ENCODE data around the gene GLT1D1.

Gene GLT1D1

GRCh38 chr12:128816643-128816920 is 36.7 kb upstream of the GLT1D1 start:
- H3K4me3 ChIP-seq (ENCODE audit: low read depth, low read length) = peak overlapping the region; percentile 8
- TF ChIP-seq, protein P1, sequence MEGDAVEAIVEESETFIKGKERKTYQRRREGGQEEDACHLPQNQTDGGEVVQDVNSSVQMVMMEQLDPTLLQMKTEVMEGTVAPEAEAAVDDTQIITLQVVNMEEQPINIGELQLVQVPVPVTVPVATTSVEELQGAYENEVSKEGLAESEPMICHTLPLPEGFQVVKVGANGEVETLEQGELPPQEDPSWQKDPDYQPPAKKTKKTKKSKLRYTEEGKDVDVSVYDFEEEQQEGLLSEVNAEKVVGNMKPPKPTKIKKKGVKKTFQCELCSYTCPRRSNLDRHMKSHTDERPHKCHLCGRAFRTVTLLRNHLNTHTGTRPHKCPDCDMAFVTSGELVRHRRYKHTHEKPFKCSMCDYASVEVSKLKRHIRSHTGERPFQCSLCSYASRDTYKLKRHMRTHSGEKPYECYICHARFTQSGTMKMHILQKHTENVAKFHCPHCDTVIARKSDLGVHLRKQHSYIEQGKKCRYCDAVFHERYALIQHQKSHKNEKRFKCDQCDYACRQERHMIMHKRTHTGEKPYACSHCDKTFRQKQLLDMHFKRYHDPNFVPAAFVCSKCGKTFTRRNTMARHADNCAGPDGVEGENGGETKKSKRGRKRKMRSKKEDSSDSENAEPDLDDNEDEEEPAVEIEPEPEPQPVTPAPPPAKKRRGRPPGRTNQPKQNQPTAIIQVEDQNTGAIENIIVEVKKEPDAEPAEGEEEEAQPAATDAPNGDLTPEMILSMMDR (IDR thresholded peaks at IDR 0.05; ENCODE audit: borderline replicate concordance, insufficient read depth, low read depth, low read length) = no peak

DNA sequence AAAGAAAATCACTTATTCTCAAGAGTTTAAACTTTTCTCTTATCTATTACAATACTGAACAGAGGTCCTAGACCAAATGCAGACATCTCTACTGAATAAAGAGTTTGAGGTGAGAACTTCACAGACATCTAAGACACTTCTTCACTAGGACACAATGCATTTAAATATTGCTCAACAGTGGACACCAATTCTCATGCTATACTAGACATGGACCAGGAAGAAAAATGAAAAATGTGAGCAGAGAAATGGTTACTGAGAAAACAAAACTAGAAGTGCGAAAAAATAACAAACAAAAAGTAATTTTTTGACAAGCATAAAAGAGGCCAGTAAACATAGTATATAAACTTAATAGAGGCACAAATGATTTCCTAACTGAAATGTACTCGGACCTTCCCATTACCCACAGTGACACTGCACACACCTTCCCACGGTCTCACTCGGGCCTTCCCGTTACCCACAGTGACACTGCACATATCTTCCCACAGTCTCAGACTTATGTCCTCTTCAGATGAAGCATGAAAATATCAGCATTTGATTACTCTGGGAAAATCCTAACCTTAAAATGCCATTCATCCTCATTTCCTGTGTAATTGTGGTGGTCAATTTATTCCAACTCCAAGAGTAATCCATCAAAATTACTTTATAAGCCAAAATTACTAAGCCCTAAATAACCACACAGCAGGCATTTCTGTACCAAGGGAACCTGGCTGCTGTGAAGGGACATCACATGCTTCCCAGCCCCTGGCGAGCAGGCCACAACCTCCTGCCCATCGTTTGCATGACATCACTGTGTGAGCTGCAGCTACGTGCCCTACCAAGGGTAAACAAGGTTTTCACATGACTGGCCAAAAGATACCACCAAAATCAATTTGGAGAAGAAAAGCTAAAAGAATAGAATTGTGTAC is 35.9 kb upstream of the GLT1D1 start:
- TF ChIP-seq, protein P1 (IDR thresholded peaks at IDR 0.05; ENCODE audit: borderline replicate concordance, insufficient read depth, low read depth, low read length) = no peak
- peak overlapping the region; percentile 15 for H3K4me3 ChIP-seq (ENCODE audit: low read depth, low read length)

DNA sequence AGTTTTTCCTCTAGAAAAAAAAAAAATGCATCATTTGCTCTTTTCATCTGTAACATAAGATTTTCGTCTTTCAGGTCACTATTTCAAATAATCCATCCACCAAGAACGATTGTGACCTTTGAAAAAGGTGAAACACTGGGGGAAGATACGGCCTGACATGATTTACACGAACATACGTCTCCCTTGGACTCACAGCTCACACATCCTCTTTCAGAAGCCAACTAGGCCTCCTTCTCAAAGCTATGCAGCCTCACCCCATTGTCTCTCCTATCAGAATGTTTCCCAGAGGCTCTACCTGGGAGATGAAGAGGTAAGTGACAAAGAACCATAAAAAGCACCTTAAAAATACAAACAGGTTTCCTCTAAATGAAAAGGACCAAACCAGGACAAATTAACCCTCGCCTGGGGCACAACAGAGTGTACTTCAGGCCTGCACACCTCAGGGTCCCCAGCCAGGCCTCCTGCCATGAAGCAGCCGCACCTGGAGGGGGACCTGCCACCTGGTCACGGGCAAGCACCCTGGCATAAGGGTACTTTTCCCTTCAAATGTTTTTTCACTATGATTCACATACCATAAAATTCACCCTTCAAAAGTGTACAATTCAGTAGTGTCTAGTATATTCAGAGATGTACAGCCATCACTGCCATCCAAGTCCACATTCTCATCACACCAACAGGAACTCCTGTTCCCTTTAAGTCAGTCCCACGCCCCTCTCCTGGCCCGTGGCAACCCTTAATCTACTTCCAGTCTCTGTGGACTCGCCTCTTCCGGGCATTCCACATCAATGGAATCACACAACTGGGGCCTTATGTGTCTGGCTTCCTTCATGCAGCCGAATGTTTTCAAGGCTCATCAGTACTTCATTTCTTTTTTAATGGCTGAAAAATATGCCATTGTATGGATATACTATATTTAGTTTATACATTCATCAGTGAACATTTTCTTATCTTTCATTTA is 34.9 kb upstream of the GLT1D1 start:
- TF ChIP-seq, protein P1 (IDR thresholded peaks at IDR 0.05; ENCODE audit: borderline replicate concordance, insufficient read depth, low read depth, low read length) = no peak
- H3K4me3 ChIP-seq (ENCODE audit: low read depth, low read length) = no peak overlapping the region

DNA sequence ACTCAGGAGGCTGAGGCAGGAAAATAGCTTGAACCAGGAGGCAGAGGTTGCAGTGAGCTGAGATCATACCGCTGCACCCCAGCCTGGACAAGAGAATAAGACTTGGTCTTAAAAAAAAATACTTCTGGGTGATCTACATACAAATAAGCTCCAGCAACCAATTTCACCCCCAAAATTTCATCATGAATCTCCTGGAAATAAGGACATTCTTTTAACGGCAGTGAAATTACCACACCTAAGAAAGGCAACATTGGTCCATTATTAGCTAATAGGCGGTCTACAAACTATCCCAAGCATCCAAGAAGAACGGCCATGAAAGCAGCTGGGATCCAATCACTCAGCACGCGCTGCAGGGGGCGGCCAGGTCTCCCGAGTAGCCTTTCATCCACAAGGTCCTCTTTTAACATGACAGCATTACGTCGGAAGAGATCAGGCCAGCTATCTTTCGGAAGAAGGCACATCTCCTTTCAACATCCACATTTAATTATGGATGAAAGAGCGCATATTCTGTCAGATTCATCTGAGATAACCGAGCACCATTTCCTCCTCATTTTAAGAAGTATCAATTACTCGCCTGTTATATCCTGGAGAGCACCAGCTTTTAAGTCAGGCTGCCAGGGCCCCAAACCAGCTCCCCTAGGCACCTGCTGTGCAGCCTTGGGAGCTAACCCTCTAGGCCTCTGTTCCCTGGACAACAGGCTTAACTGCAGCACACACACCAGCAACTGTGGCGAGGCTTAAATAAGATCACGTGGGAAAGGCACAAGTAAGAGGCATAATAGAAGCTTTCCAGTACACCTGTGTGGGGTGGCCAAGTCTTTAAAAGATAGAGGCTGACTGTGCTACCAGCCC is 33.8 kb upstream of the GLT1D1 start:
- TF ChIP-seq, protein P1 (IDR thresholded peaks at IDR 0.05; ENCODE audit: borderline replicate concordance, insufficient read depth, low read depth, low read length) = no peak
- H3K4me3 ChIP-seq (ENCODE audit: low read depth, low read length) = no peak overlapping the region

DNA sequence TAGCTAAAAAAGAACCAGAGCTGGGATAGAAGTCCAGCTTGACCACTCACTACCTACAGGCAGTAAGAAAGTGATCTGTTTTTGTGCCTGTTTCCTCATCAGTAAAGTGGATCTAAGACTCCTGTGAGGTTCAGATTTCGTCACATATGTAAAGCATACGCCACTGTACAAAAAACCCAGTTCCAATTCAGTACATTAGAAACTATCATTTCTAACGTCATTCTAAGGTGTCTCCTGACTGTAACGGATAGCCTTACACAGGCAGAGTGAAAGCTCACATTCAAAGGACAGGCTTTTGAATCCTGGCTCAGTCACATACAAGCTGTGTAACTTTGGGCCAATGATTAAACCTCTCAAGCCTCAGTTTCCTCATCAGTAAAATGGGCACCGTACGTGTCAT is 33.0 kb upstream of the GLT1D1 start:
- TF ChIP-seq, protein P1 (IDR thresholded peaks at IDR 0.05; ENCODE audit: borderline replicate concordance, insufficient read depth, low read depth, low read length) = no peak
- no peak overlapping the region for H3K4me3 ChIP-seq (ENCODE audit: low read depth, low read length)

GRCh38 chr12:128820723-128821432 is 32.4 kb upstream of the GLT1D1 start:
- TF ChIP-seq, protein P1 (IDR thresholded peaks at IDR 0.05; ENCODE audit: borderline replicate concordance, insufficient read depth, low read depth, low read length) = no peak
- H3K4me3 ChIP-seq (ENCODE audit: low read depth, low read length) = peak overlapping the region; percentile 93
